PC-3 (cell line): ENCODE results near the gene ZXDC. TPM values are rescaled to one million over a fixed set of nuclear protein-coding genes. Genes with fewer than 3 reads are reported as not detected.

Source experiments
- ATAC-seq: fragments of 200-7000 bp; cut with Tn5 transposase; 2 replicates; pipeline ENCODE4 v1.9.1; 2020; ENCODE audit warnings: mild to moderate bottlenecking, moderate library complexity
- BruUV-seq: library from RNA; stranded (reverse); fragments of 400-500 nt; replicated peaks from 2 replicates; lab custom pipeline; 2021; lab: Mats Ljungman, UMichigan
- CTCF ChIA-PET: fragments of 300-600 bp; sonication (Branson Sonifier 250); formaldehyde crosslinking; loops from one replicate; lab custom pipeline; 2022; ENCODE audit warnings: antibody characterized with exemption; lab: Charles Lee
- POLR2A ChIA-PET: fragments of 300-600 bp; sonication (Branson Sonifier 250); formaldehyde crosslinking; loops from one replicate; lab custom pipeline; 2022; ENCODE audit warnings: antibody characterized with exemption; ENCODE audit not compliant: unreplicated experiment; lab: Charles Lee
- DNase-seq: peaks from one replicate; pipeline ENCODE4 v3.0.0-alpha.2; 2015
- H2AFZ ChIP-seq: fragments of 300-600 bp; sonication (generic); 2 replicates; pipeline ENCODE4 v1.6.0; 2016; ENCODE audit warnings: antibody characterized with exemption, low read length
- H3F3A ChIP-seq: fragments of 300-600 bp; sonication (generic); one replicate; pipeline ENCODE4 v1.6.0; 2017; ENCODE audit warnings: antibody characterized with exemption, low read length, control low read depth, mild to moderate bottlenecking; ENCODE audit not compliant: unreplicated experiment
- H3K27ac ChIP-seq: fragments of 300-600 bp; sonication (generic); 2 replicates; pipeline ENCODE4 v1.5.1; 2016; ENCODE audit warnings: mild to moderate bottlenecking, low read length
- H3K27me3 ChIP-seq: fragments of 300-600 bp; sonication (generic); 2 replicates; pipeline ENCODE4 v1.6.1; 2016; ENCODE audit warnings: low read length, mixed read lengths
- H3K36me3 ChIP-seq: fragments of 300-600 bp; sonication (generic); 2 replicates; pipeline ENCODE4 v1.6.1; 2016; ENCODE audit warnings: low read depth, mixed run types, low read length, mixed read lengths
- H3K4me1 ChIP-seq: fragments of 300-600 bp; sonication (generic); 2 replicates; pipeline ENCODE4 v1.5.1; 2016; ENCODE audit warnings: low read length; ENCODE audit not compliant: insufficient read depth
- H3K4me2 ChIP-seq: fragments of 300-600 bp; sonication (generic); 2 replicates; pipeline ENCODE4 v1.6.0; 2016; ENCODE audit warnings: low read length
- H3K4me3 ChIP-seq: fragments of 300-600 bp; sonication (generic); 2 replicates; pipeline ENCODE4 v1.5.1; 2016; ENCODE audit warnings: mild to moderate bottlenecking, low read length, mixed read lengths
- H3K79me2 ChIP-seq: fragments of 300-600 bp; sonication (generic); 2 replicates; pipeline ENCODE4 v1.6.1; 2017; ENCODE audit warnings: low read length, mixed read lengths
- H3K9ac ChIP-seq: fragments of 300-600 bp; sonication (generic); 2 replicates; pipeline ENCODE4 v1.6.0; 2016; ENCODE audit warnings: mild to moderate bottlenecking, low read length
- H3K9me2 ChIP-seq: fragments of 300-600 bp; sonication (generic); replicated peaks from 2 replicates; pipeline ENCODE4 v1.6.1; 2016; ENCODE audit warnings: mixed run types, low read length, mixed read lengths
- H3K9me3 ChIP-seq: fragments of 300-600 bp; sonication (generic); 2 replicates; pipeline ENCODE4 v1.6.1; 2016; ENCODE audit warnings: low read length, mixed read lengths
- H4K20me1 ChIP-seq: fragments of 300-600 bp; sonication (generic); 2 replicates; pipeline ENCODE4 v1.6.1; 2016; ENCODE audit warnings: low read length, mixed read lengths
- CTCF ChIP-seq: fragments of 300-600 bp; sonication (generic); conservative IDR thresholded peaks from 2 replicates; pipeline ENCODE4 v1.5.1; 2017; ENCODE audit warnings: antibody characterized with exemption, low read depth, mild to moderate bottlenecking, low read length
- EZH2 ChIP-seq: fragments of 300-600 bp; sonication (generic); IDR thresholded peaks from one replicate; pipeline ENCODE4 v1.6.1; 2017; ENCODE audit warnings: antibody characterized with exemption, mild to moderate bottlenecking, low read length; ENCODE audit not compliant: unreplicated experiment
- EZH2phosphoT487 ChIP-seq: fragments of 300-600 bp; sonication (generic); IDR thresholded peaks from 2 replicates; pipeline ENCODE4 v1.6.1; 2018; ENCODE audit warnings: mild to moderate bottlenecking, antibody characterized with exemption, low read length, borderline replicate concordance
- intact Hi-C: fragments of 100-400 bp; cut with micrococcal nuclease; formaldehyde crosslinking; loops from 2 replicates; pipeline ENCODE4 v1.9.0; 2023
- total RNA-seq: library from RNA; depleted of rRNA; stranded (reverse); fragments of >200 nt; gene quantifications from 2 replicates; pipeline ENCODE4 v1.2.3, GENCODE V29; 2014

The ZXDC gene
- total RNA-seq, 1 experiment from 2014 or later, result 18.7 TPM

- no peak overlapping the region for H3K4me2 ChIP-seq
- no peak for ATAC-seq
- no TSS peak for BruUV-seq
- H3K9me3 ChIP-seq, result no peaks in the 10 kb centered on the region
- ChIA-PET POLR2A (no interaction called here), CTCF (no interaction called here)
- no peak for DNase-seq
- TF ChIP-seq EZH2, result no peak
- TF ChIP-seq CTCF, result no peak
- TF ChIP-seq EZH2phosphoT487, result no peak
- H4K20me1 ChIP-seq, result no peaks in the 10 kb centered on the region
- H2AFZ ChIP-seq, result no peak overlapping the region
- H3K9me2 ChIP-seq, result no peaks in the 10 kb centered on the region
- H3K27me3 ChIP-seq, result no peaks in the 10 kb centered on the region
- H3K27ac ChIP-seq, result no peak overlapping the region
- H3K79me2 ChIP-seq, result no peaks in the 10 kb centered on the region
- no peak overlapping the region for H3K4me3 ChIP-seq
- H3K36me3 ChIP-seq, result no peaks in the 10 kb centered on the region
- no peaks in the 10 kb centered on the region for H3F3A ChIP-seq
- intact Hi-C loops, result no loop called here
- H3K4me1 ChIP-seq, result no peaks in the 10 kb centered on the region; the same call in 1 of the 2 replicates
- H3K9ac ChIP-seq, result no peak overlapping the region
Observed at GRCh38 chr3:126493739-126494138, 18.0 kb upstream of the ZXDC start.

DNA sequence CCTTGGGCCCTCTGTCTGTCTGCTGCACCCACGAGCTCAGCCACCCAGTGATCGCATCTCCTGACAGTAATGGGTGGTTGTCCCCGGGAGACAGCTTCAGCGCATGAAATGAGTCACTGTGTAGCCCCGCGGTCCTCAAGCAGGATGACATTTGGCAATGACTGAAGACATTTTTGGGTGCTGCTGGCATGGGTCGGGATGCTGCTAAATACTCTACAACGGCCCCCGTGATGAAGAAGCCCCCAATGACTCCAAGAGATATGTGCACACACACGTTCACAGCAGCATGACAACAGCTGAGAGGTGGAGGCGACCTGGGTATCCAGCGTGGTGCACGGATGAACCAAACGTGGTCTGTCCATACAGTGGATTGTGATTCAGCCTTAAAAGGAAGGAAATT is 17.4 kb upstream of the ZXDC start:
- BruUV-seq, result no TSS peak
- Histone ChIP-seq H4K20me1 (no peaks in the 10 kb centered on the region), H3K4me1 (no peaks in the 10 kb centered on the region; the same call in 1 of the 2 replicates), H3K27me3 (no peaks in the 10 kb centered on the region), H3K4me3 (no peak overlapping the region), H3K9me3 (no peaks in the 10 kb centered on the region), H3F3A (no peaks in the 10 kb centered on the region), H3K36me3 (no peaks in the 10 kb centered on the region), H2AFZ (no peak overlapping the region), H3K79me2 (no peaks in the 10 kb centered on the region), H3K4me2 (no peak overlapping the region), H3K27ac (no peak overlapping the region), H3K9ac (no peak overlapping the region), H3K9me2 (no peaks in the 10 kb centered on the region)
- ATAC-seq (no peak), DNase-seq (no peak)
- ChIA-PET CTCF (no interaction called here), POLR2A (no interaction called here)
- no peak for TF ChIP-seq EZH2
- TF ChIP-seq CTCF, result no peak
- TF ChIP-seq EZH2phosphoT487, result no peak
- intact Hi-C loops, result no loop called here

DNA sequence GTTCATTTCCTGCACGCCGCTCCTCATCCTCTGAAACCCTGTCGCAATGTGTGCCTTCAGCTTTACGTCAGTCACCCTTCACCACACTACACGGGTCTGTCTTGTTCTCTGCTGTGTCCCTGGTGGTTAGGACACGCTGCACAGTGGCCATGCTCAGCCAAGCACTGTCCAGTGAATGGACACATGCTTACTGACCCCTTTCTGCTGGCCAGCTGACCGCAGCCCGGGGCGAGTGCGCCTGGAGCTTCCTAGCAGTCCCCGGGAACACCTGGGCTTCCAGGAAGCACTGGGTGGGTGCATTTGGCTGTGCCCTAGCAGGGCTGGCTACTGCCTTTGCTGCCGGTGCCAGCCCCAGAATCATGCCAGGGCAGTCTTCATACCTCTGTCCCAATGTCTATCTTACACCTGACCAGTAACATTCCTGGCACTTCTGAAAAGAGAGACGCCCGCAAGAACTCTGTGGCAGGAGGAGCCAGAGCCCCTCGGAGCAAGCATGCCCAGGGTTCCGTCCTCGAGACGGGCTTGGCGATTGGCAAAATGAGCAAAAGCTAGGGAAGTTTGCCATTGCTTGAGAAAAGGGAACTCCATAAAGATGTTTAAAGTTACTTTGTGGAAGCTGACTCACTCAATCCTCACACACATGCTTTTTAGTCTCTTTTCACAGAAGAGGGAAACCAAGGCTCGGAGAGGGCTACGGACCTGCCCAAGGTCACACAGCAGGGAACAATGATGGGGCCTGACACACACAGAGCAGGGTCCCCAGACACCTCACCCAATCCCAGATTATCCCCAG is 15.7 kb upstream of the ZXDC start:
- Histone ChIP-seq H3K9me2 (no peaks in the 10 kb centered on the region), H2AFZ (no peak overlapping the region), H3K27me3 (no peaks in the 10 kb centered on the region), H3K36me3 (no peaks in the 10 kb centered on the region), H3K4me1 (peaks cover 7% of the 10 kb centered on the region; the same call in 1 of the 2 replicates), H3K9ac (no peak overlapping the region), H3K4me2 (no peak overlapping the region), H3K9me3 (no peaks in the 10 kb centered on the region), H4K20me1 (no peaks in the 10 kb centered on the region), H3K4me3 (no peak overlapping the region), H3K27ac (no peak overlapping the region), H3F3A (no peaks in the 10 kb centered on the region), H3K79me2 (no peaks in the 10 kb centered on the region)
- intact Hi-C loops, result no loop called here
- ATAC-seq (no peak), DNase-seq (no peak)
- ChIA-PET POLR2A (no interaction called here), CTCF (no interaction called here)
- no peak for TF ChIP-seq CTCF
- TF ChIP-seq EZH2, result no peak
- TF ChIP-seq EZH2phosphoT487, result no peak
- BruUV-seq, result no TSS peak
